ENCODE measurements around the gene SPTBN4.

The SPTBN4 gene

GRCh38 chr19:40609561-40610395 lies 143.0 kb downstream of the SPTBN4 start:
- no peak overlapping the region for H3K27ac ChIP-seq
- no peak overlapping the region for H3K4me3 ChIP-seq (ENCODE audit: low read depth, low read length)
- no peaks in the 10 kb centered on the region for H3K9me3 ChIP-seq (ENCODE audit: severe bottlenecking)
- H3K27me3 ChIP-seq (ENCODE audit: insufficient read depth, low read depth, severe bottlenecking) = no peaks in the 10 kb centered on the region
- H3K36me3 ChIP-seq = peaks cover 59% of the 10 kb centered on the region
- DNase-seq = no peak
- TF ChIP-seq, protein P1, sequence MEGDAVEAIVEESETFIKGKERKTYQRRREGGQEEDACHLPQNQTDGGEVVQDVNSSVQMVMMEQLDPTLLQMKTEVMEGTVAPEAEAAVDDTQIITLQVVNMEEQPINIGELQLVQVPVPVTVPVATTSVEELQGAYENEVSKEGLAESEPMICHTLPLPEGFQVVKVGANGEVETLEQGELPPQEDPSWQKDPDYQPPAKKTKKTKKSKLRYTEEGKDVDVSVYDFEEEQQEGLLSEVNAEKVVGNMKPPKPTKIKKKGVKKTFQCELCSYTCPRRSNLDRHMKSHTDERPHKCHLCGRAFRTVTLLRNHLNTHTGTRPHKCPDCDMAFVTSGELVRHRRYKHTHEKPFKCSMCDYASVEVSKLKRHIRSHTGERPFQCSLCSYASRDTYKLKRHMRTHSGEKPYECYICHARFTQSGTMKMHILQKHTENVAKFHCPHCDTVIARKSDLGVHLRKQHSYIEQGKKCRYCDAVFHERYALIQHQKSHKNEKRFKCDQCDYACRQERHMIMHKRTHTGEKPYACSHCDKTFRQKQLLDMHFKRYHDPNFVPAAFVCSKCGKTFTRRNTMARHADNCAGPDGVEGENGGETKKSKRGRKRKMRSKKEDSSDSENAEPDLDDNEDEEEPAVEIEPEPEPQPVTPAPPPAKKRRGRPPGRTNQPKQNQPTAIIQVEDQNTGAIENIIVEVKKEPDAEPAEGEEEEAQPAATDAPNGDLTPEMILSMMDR (IDR thresholded peaks at IDR 0.05; ENCODE audit: low read depth, low read length) = no peak

DNA sequence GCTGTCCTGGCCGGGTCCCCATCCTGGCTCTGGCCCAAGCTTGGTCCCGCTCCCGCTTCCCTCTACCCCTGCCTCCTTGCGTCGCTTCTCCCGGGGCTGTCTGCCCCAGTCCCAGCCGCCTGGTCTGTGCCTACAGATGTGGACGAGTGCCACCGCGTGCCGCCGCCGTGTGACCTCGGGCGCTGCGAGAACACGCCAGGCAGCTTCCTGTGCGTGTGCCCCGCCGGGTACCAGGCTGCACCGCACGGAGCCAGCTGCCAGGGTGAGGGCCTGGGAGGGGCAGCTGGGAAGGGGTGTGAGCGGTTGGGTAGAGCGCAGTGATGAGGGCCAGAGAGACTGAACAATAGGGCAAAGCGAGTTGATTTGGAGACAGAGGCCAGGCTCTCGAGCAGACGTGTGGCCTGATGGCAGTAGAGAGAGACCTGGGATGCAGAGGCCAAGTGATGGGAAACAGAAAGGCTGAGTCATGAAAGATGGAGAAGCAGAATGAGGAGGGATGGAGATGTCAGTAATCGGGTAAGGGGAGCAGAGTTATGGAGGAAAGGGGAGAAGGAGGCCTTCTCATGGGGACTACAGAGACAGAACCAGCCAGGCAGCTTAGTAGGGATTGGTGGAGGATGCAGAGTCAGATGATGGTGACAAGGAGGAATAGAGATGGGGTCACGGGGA lies 143.7 kb downstream of the SPTBN4 start:
- H3K4me3 ChIP-seq (ENCODE audit: low read depth, low read length) = no peak overlapping the region

DNA sequence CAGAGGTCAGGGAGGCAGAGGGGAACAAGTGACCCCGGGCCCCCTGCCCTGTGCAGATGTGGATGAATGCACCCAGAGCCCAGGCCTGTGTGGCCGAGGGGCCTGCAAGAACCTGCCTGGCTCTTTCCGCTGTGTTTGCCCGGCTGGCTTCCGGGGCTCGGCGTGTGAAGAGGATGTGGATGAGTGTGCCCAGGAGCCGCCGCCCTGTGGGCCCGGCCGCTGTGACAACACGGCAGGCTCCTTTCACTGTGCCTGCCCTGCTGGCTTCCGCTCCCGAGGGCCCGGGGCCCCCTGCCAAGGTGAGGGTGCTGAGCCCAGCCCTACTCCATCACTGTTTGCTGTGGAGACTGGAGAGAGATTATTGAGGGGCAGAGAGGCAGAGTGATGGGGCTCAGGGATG lies 144.3 kb downstream of the SPTBN4 start:
- TF ChIP-seq, protein P1 (IDR thresholded peaks at IDR 0.05; ENCODE audit: low read depth, low read length) = no peak
- DNase-seq = no peak
- Histone ChIP-seq H3K36me3 (peaks cover 59% of the 10 kb centered on the region), H3K27me3 (ENCODE audit: insufficient read depth, low read depth, severe bottlenecking) (no peaks in the 10 kb centered on the region), H3K27ac (no peak overlapping the region), H3K4me3 (ENCODE audit: low read depth, low read length) (no peak overlapping the region), H3K9me3 (ENCODE audit: severe bottlenecking) (no peaks in the 10 kb centered on the region)

More for the DNA sequence above, 143.7 kb downstream of the SPTBN4 start:
- TF ChIP-seq, protein P1 (IDR thresholded peaks at IDR 0.05; ENCODE audit: low read depth, low read length) = no peak
- Histone ChIP-seq H3K9me3 (ENCODE audit: severe bottlenecking) (no peaks in the 10 kb centered on the region), H3K27ac (no peak overlapping the region), H3K27me3 (ENCODE audit: insufficient read depth, low read depth, severe bottlenecking) (no peaks in the 10 kb centered on the region), H3K36me3 (peaks cover 60% of the 10 kb centered on the region)
- DNase-seq = no peak

- no peak overlapping the region for H3K27ac ChIP-seq
- H3K9me3 ChIP-seq (ENCODE audit: severe bottlenecking) = no peaks in the 10 kb centered on the region
- DNase-seq = no peak
- H3K27me3 ChIP-seq (ENCODE audit: insufficient read depth, low read depth, severe bottlenecking) = no peaks in the 10 kb centered on the region
- TF ChIP-seq, protein P1 (IDR thresholded peaks at IDR 0.05; ENCODE audit: low read depth, low read length) = no peak
- peaks cover 61% of the 10 kb centered on the region for H3K36me3 ChIP-seq
- no peak overlapping the region for H3K4me3 ChIP-seq (ENCODE audit: low read depth, low read length)
Observed at GRCh38 chr19:40611900-40612698, 145.3 kb downstream of the SPTBN4 start.

DNA sequence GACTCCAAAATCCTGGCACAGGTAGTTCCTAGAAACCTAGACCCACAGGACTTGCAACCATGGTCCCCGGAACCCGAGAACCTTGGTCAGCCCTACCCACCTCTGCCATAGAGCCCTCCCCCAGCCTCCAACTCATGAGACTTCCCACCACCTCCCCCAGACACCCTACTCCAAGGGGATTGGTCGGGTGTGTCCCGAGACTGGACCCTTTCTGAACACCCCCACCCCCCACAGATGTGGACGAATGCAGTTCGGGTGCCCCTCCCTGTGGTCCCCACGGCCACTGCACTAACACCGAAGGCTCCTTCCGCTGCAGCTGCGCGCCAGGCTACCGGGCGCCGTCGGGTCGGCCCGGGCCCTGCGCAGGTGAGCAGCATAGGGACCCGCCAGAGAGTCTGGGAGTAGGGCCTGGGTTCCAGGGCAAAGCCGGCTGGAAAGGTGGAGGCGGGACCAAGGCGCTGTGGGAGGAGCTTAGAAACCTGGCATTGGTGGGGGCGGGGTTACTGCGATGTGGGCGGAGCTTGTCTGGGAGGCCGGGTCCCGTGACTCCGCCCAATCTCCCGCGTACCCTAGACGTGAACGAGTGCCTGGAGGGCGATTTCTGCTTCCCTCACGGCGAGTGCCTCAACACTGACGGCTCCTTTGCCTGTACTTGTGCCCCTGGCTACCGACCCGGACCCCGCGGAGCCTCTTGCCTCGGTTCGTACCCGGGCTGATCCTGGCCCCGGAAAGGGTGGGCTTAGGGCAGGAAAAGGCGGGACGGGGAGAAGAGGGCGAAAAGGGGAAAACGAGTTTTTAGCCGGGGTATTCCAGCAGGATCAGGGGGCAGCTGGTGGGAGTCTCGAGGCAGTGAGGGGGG lies 146.3 kb downstream of the SPTBN4 start:
- Histone ChIP-seq H3K36me3 (peaks cover 57% of the 10 kb centered on the region), H3K4me3 (ENCODE audit: low read depth, low read length) (no peak overlapping the region), H3K27me3 (ENCODE audit: insufficient read depth, low read depth, severe bottlenecking) (no peaks in the 10 kb centered on the region), H3K27ac (no peak overlapping the region), H3K9me3 (ENCODE audit: severe bottlenecking) (no peaks in the 10 kb centered on the region)
- TF ChIP-seq, protein P1 (IDR thresholded peaks at IDR 0.05; ENCODE audit: low read depth, low read length) = no peak
- no peak for DNase-seq
